GM18951 (cell line): Measurements from ENCODE around the gene UBE2E3.

Source experiments
- POLR2A ChIP-seq: IDR thresholded peaks from 4 replicates; pipeline ENCODE4 v1.6.1; 2011; ENCODE audit warnings: mild to moderate bottlenecking; ENCODE audit not compliant: insufficient read length, insufficient read depth; ENCODE audit errors: extremely low read depth
- in situ Hi-C: fragments of 300-500 bp; cut with MboI; formaldehyde crosslinking; loops from one replicate; pipeline ENCODE4 v1.12.0; 2022; ENCODE audit warnings: low sequenced_read_pairs, mixed read lengths, inconsistent platforms; ENCODE audit not compliant: unreplicated experiment

Gene UBE2E3

GRCh38 chr2:181095486-181095885 lies 115.1 kb downstream of the UBE2E3 start:
- TF ChIP-seq POLR2A = no peak
- in situ Hi-C loops = no loop called here

- TF ChIP-seq POLR2A = no peak
- in situ Hi-C loops = loop anchor here (10.0 kb wide), 1 partner anchor 361 kb away; no protein-coding TSS in a partner anchor
These were observed 123.3 kb downstream of the UBE2E3 start for GRCh38 chr2:181103659-181104058.

- in situ Hi-C loops = loop anchor here (10.0 kb wide), 1 partner anchor 360 kb away; no protein-coding TSS in a partner anchor
- no peak for TF ChIP-seq POLR2A
These were observed 124.2 kb downstream of the UBE2E3 start for GRCh38 chr2:181104512-181105115.

DNA sequence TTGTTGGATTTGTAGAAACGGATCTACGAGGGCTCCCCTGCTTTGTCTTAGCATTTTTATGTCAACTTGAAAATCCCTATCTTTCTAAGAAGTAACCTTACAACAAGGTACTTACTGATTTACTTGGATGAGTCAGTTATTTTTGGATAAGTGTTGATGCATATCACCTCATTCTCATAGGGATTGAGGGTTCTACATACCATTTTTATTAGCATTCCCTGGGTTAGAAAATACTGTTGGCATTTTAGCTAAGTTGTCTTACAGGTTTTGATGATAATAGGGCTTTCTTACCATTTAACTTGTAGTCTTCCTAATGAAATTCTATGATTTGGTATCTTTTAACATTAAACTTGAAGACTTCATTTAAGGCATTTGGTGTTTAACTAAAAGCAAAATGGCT lies 125.2 kb downstream of the UBE2E3 start:
- in situ Hi-C loops = loop anchor here (10.0 kb wide), 1 partner anchor 359 kb away; no protein-coding TSS in a partner anchor
- TF ChIP-seq POLR2A = no peak

- TF ChIP-seq POLR2A = no peak
- in situ Hi-C loops = loop anchor here (10.0 kb wide), 1 partner anchor 359 kb away; no protein-coding TSS in a partner anchor
These were observed 125.8 kb downstream of the UBE2E3 start for GRCh38 chr2:181106229-181106628.

GRCh38 chr2:181106789-181107627 lies 126.6 kb downstream of the UBE2E3 start:
- in situ Hi-C loops = loop anchor here (10.0 kb wide), 1 partner anchor 358 kb away; no protein-coding TSS in a partner anchor
- TF ChIP-seq POLR2A = no peak

- in situ Hi-C loops = loop anchor here (10.0 kb wide), 1 partner anchor 357 kb away; no protein-coding TSS in a partner anchor
- no peak for TF ChIP-seq POLR2A
These were observed 127.2 kb downstream of the UBE2E3 start for GRCh38 chr2:181107628-181107945.

GRCh38 chr2:181111059-181111458 lies 130.7 kb downstream of the UBE2E3 start:
- in situ Hi-C loops = no loop called here

DNA sequence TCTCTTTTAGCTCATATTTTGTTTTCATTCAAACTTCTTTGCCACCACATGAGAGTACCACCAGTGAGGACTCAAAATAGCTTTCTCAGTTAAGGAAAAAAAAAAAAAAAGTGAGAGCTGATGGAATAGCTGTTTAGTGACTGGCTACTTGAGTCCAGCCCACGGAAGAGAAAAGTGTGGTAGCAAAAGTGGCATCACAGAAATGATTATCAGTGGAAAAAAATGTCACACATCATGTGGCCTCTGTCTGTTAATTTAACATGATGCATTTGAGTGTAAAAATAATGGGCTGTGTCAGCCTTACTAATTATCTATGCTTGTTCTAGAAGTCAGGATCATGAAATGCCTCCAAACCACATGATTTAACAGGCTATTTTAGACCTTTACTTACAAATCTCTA lies 132.5 kb downstream of the UBE2E3 start:
- in situ Hi-C loops = no loop called here
- no peak for TF ChIP-seq POLR2A

More at GRCh38 chr2:181111059-181111458, 130.7 kb downstream of the UBE2E3 start:
- TF ChIP-seq POLR2A = no peak
